K562 (cell line): ENCODE results near the gene ACTN4. TPM values are rescaled to one million over a fixed set of nuclear protein-coding genes. Genes with fewer than 3 reads are reported as not detected.

Experiments
- ATAC-seq: fragments of 200-7000 bp; cut with Tn5 transposase; 3 replicates; pipeline ENCODE4 v1.9.1; 2020; ENCODE audit warnings: moderate library complexity
- BruUV-seq: library from RNA; stranded (reverse); fragments of 400-500 nt; replicated peaks from 2 replicates; lab custom pipeline; 2021; lab: Mats Ljungman, UMichigan
- CTCF ChIA-PET: fragments of 300-600 bp; formaldehyde crosslinking; extraction: SDS; loops from one replicate; lab custom pipeline; 2021; ENCODE audit warnings: low intra/inter-chr PET ratio; lab: Yijun Ruan, JAX
- POLR2A ChIA-PET: fragments of 300-600, 350-650 bp; sonication (Branson Sonifier 250); formaldehyde crosslinking; extraction: SDS; loops from one replicate; lab custom pipeline; 2021; ENCODE audit warnings: antibody characterized with exemption, inconsistent platforms; lab: Yijun Ruan, JAX
- DNase-seq, 4 experiments: peaks; one replicate each; pipeline versions ENCODE4 v3.0.0 to v3.0.0-alpha.2; 2011 to 2018; ENCODE audit warnings: low spot score in 3 of 4, mixed read lengths in 3 of 4; ENCODE audit errors: extremely low read depth in 1 of 4
- FAIRE-seq: peaks from 2 replicates; lab custom pipeline; 2011; peaks lifted over from hg19 to GRCh38; lab: Jason Lieb, UNC
- H2AFZ ChIP-seq: 2 replicates; pipeline ENCODE4 v1.6.0; 2011; ENCODE audit warnings: low read depth, low read length, control low read depth, inconsistent platforms
- H3K27ac ChIP-seq: fragments of 200-600 bp; 3 replicates; pipeline ENCODE4 v1.8.0; 2011; ENCODE audit warnings: low read depth, mild to moderate bottlenecking, control low read depth, inconsistent platforms, low read length, moderate library complexity, mixed read lengths; ENCODE audit errors: extremely low read depth
- H3K27me3 ChIP-seq, 2 experiments: fragments of 300-600 bp in 1 of 2; 2 replicates in 1 of 2; 3 replicates in 1 of 2; pipeline versions ENCODE4 v1.6.0 to v1.8.0; 2011; ENCODE audit warnings: inconsistent platforms in 2 of 2, low read length in 2 of 2, mild to moderate bottlenecking in 1 of 2, mixed read lengths in 1 of 2, moderate library complexity in 1 of 2; ENCODE audit not compliant: control insufficient read depth in 2 of 2, insufficient read depth in 2 of 2
- H3K36me3 ChIP-seq: fragments of 300-600 bp; 3 replicates; pipeline ENCODE4 v1.8.0; 2011; ENCODE audit warnings: mild to moderate bottlenecking, low read length, inconsistent platforms; ENCODE audit not compliant: control insufficient read depth, insufficient read depth
- H3K4me1 ChIP-seq, 2 experiments: fragments of 200-600 bp in 1 of 2; replicated peaks in 1 of 2; 2 replicates in 1 of 2; 3 replicates in 1 of 2; pipeline versions ENCODE4 v1.5.1 to v1.8.0; 2011; ENCODE audit warnings: inconsistent platforms in 2 of 2, low read length in 2 of 2, mild to moderate bottlenecking in 1 of 2, mixed read lengths in 1 of 2, moderate library complexity in 1 of 2; ENCODE audit not compliant: control insufficient read depth in 2 of 2, insufficient read depth in 2 of 2
- H3K4me2 ChIP-seq: 2 replicates; pipeline ENCODE4 v1.6.1; 2011; ENCODE audit warnings: low read length, control low read depth, inconsistent platforms, mixed read lengths; ENCODE audit not compliant: insufficient read depth
- H3K4me3 ChIP-seq: fragments of 200-600 bp; sonication (generic), shearing (Covaris generic); 2 replicates; pipeline ENCODE4 v1.5.1; 2016; ENCODE audit warnings: control low read depth, inconsistent platforms
- H3K79me2 ChIP-seq: fragments of 200-600 bp; 3 replicates; pipeline ENCODE4 v1.8.0; 2011; ENCODE audit warnings: low read length, inconsistent platforms; ENCODE audit not compliant: control insufficient read depth, insufficient read depth
- H3K9ac ChIP-seq, 2 experiments: 2 replicates each; pipeline versions ENCODE4 v1.6.0 to v1.6.1; 2011; ENCODE audit warnings: low read depth in 2 of 2, low read length in 2 of 2, control low read depth in 1 of 2, inconsistent platforms in 1 of 2, mild to moderate bottlenecking in 1 of 2, mixed read lengths in 1 of 2; ENCODE audit not compliant: insufficient read depth in 1 of 2
- H3K9me1 ChIP-seq: one replicate; pipeline ENCODE4 v1.6.0; 2011; ENCODE audit warnings: inconsistent platforms, mild to moderate bottlenecking, low read length, moderate library complexity; ENCODE audit not compliant: control insufficient read depth, insufficient read depth
- H3K9me3 ChIP-seq: replicated peaks from 2 replicates; pipeline ENCODE4 v1.5.1; 2011; ENCODE audit warnings: low read depth, low read length, inconsistent platforms; ENCODE audit not compliant: control insufficient read depth, insufficient read depth
- H4K20me1 ChIP-seq: replicated peaks from 2 replicates; pipeline ENCODE4 v1.6.1; 2011; ENCODE audit warnings: low read length, inconsistent platforms, mixed read lengths; ENCODE audit not compliant: control insufficient read depth, insufficient read depth
- BRCA1 ChIP-seq, 2 experiments: fragments of 450-650 bp in 1 of 2; sonication (generic) in 1 of 2; formaldehyde crosslinking in 1 of 2; IDR thresholded peaks; 2 replicates each; pipeline versions ENCODE4 v1.5.0 to v1.6.1; 2017 to 2020; ENCODE audit warnings: mild to moderate bottlenecking in 1 of 2, missing genetic modification reagents in 1 of 2
- DNMT1 ChIP-seq: fragments of 450-650 bp; IDR thresholded peaks from 2 replicates; pipeline ENCODE4 v1.6.1; 2016; ENCODE audit warnings: antibody characterized with exemption, mild to moderate bottlenecking
- EGR1 ChIP-seq: fragments of 450-650 bp; conservative IDR thresholded peaks from 2 replicates; pipeline ENCODE4 v1.6.1; 2017; ENCODE audit warnings: mild to moderate bottlenecking
- FIP1L1 ChIP-seq: fragments of 200-400 bp; formaldehyde crosslinking; IDR thresholded peaks from 2 replicates; pipeline ENCODE4 v1.6.1; 2018; ENCODE audit warnings: mild to moderate bottlenecking, low read depth, low read length; ENCODE audit not compliant: poor library complexity, severe bottlenecking
- FOXJ2 ChIP-seq: fragments of 200-800 bp; sonication (Bioruptor generic); IDR thresholded peaks from 2 replicates; pipeline ENCODE4 v1.6.1; 2016; ENCODE audit warnings: missing genetic modification characterization, missing compliant biosample characterization
- KLF6 ChIP-seq: fragments of 250-450 bp; sonication (Bioruptor Pico); IDR thresholded peaks from 2 replicates; pipeline ENCODE4 v1.4.0; 2020; ENCODE audit warnings: mild to moderate bottlenecking, moderate library complexity, borderline replicate concordance
- MAX ChIP-seq: sonication (generic); formaldehyde crosslinking; IDR thresholded peaks from 2 replicates; pipeline ENCODE4 v1.9.0; 2022; ENCODE audit warnings: mild to moderate bottlenecking, missing genetic modification reagents
- POLR2G ChIP-seq: fragments of 200-400 bp; formaldehyde crosslinking; IDR thresholded peaks from 2 replicates; pipeline ENCODE4 v1.6.1; 2017; ENCODE audit warnings: low read depth, mild to moderate bottlenecking, antibody characterized with exemption, low read length, moderate library complexity
- POLR3G ChIP-seq: IDR thresholded peaks from 2 replicates; pipeline ENCODE4 v1.6.1; 2011; ENCODE audit not compliant: insufficient read length, insufficient replicate concordance; ENCODE audit errors: extremely low read depth
- RBM22 ChIP-seq: fragments of 200-400 bp; formaldehyde crosslinking; IDR thresholded peaks from 2 replicates; pipeline ENCODE4 v1.6.1; 2018; ENCODE audit warnings: low read length, low read depth; ENCODE audit not compliant: poor library complexity, severe bottlenecking
- RNF219 ChIP-seq: fragments of 250-450 bp; sonication (Bioruptor Pico); IDR thresholded peaks from 2 replicates; pipeline ENCODE4 v1.5.0; 2022; ENCODE audit warnings: mild to moderate bottlenecking
- SUPT5H ChIP-seq: fragments of 450-650 bp; IDR thresholded peaks from 2 replicates; pipeline ENCODE4 v1.6.1; 2016
- ZBTB33 ChIP-seq: sonication (generic); formaldehyde crosslinking; IDR thresholded peaks from 2 replicates; pipeline ENCODE4 v1.8.1; 2023; ENCODE audit warnings: mild to moderate bottlenecking, missing genetic modification reagents
- ZKSCAN8 ChIP-seq: fragments of 200-800 bp; sonication (Bioruptor generic); IDR thresholded peaks from 2 replicates; pipeline ENCODE4 v1.6.1; 2016; ENCODE audit warnings: missing genetic modification characterization, missing compliant biosample characterization
- ZNF263 ChIP-seq: sonication (generic); formaldehyde crosslinking; IDR thresholded peaks from 2 replicates; pipeline ENCODE4 v1.8.0; 2022; ENCODE audit warnings: mild to moderate bottlenecking, missing genetic modification reagents, borderline replicate concordance
- WGBS: fragments of 100-300 bp; shearing (Covaris generic); methylation state at CpG from one replicate; pipeline ENCODE4 v1.1.6; 2016; ENCODE audit warnings: low coverage, mixed read lengths; ENCODE audit not compliant: insufficient coverage; ENCODE audit errors: missing lambda C conversion rate; 5-methylcytosine and 5-hydroxymethylcytosine counted together
- in situ Hi-C: fragments of 300-500 bp; cut with MboI; formaldehyde crosslinking; loops from 4 replicates; pipeline ENCODE4 v1.15.0; 2018; ENCODE audit warnings: inconsistent platforms, mixed read lengths
- intact Hi-C: fragments of 100-400 bp; cut with micrococcal nuclease; formaldehyde crosslinking; loops from 2 replicates; pipeline ENCODE4 v1.14.2; 2022
- polyA plus RNA-seq, 8 experiments: library from polyadenylated mRNA; depleted of rRNA in 4 of 8; stranded (reverse) in 5 of 8; unstranded in 3 of 8; fragments of >200 nt; fragmentation: Nextera tagmentation in 2 of 8; fragmentation: Illumina TruSeq in 1 of 8; extraction: Ambion mirVana in 2 of 8; extraction: Trizol in 1 of 8; gene quantifications; 2 replicates each; pipeline versions ENCODE4 v1.2.1 to v1.2.3, GENCODE V29; 2011 to 2014; ENCODE audit warnings: inconsistent platforms in 1 of 8, missing spikeins in 1 of 8
- total RNA-seq, 7 experiments: library from RNA; depleted of rRNA in 6 of 7; stranded (reverse); fragments of >200 nt in 6 of 7; fragmentation: Illumina TruSeq in 2 of 7; extraction: Trizol in 2 of 7; gene quantifications; 2 replicates each; pipeline versions ENCODE4 v1.2.1 to v1.2.3, GENCODE V29; 2011 to 2021; ENCODE audit warnings: low replicate concordance in 1 of 7
- TF ChIP-seq, protein P1 (sequence below), 3 experiments: fragments of 200-800 bp in 1 of 3; sonication (Bioruptor generic) in 1 of 3; sonication (generic) in 1 of 3; formaldehyde crosslinking in 1 of 3; IDR thresholded peaks; 2 replicates each; pipeline versions ENCODE4 v1.6.1 to v1.8.0; 2016 to 2022; ENCODE audit warnings: mild to moderate bottlenecking in 2 of 3, missing compliant biosample characterization in 2 of 3, missing genetic modification characterization in 2 of 3, missing genetic modification reagents in 1 of 3

Gene ACTN4
- total and polyA plus RNA-seq, 9 of the 15 experiments (the other 6 are each of a cell fraction or from before 2014, with no cell fraction given) = 3.1 to 385 (median 125) TPM

DNA sequence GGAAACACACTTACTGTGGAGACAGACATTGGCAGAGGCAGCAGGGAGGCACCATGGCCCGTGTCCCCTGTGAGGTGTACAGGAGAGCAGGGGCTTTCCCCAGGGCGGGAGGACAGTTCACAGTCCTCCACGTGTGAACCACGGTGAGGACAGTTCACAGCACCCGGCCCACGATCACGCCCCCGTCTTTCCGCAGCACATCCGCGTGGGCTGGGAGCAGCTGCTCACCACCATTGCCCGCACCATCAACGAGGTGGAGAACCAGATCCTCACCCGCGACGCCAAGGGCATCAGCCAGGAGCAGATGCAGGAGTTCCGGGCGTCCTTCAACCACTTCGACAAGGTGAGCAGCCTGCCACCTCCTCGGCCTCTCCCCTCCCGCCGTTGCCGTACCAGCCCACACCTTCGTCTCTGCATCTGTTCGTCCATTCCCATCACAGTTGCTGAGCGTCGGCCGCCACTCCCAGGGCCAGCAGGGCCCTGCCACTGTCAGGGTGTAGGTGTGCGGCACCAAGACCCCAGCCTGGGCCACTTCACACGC, 79.4 kb downstream of the ACTN4 start:
- Histone ChIP-seq H4K20me1 (no peaks in the 10 kb centered on the region; the same call in 1 of the 2 replicates), H3K9me1 (no peaks in the 10 kb centered on the region), H3K27ac (no peak overlapping the region), H3K9me3 (no peaks in the 10 kb centered on the region), H3K4me2 (no peak overlapping the region), H3K27me3 (no peaks in the 10 kb centered on the region), H3K4me3 (no peak overlapping the region), H3K4me1 (peaks cover 11 to 49% of the 10 kb centered on the region in 2 experiments), H2AFZ (no peak overlapping the region), H3K79me2 (no peaks in the 10 kb centered on the region), H3K36me3 (peaks cover 94% of the 10 kb centered on the region; the same call in 2 of the 3 replicates), H3K9ac (peak overlapping the region in 1 of 2 experiments; percentile 59; a peak in 2 of 4 replicates)
- no TSS peak for BruUV-seq
- ATAC-seq = no peak
- 82% methylated on average over 27 of the region's 30 CpGs for WGBS
- CTCF ChIA-PET = no interaction called here
- FAIRE-seq = no peak
- POLR2A ChIA-PET = interaction anchor here (0.9 to 1.7 kb wide), 2 partner anchors 16 to 57 kb away, joined by 3 to 5 read pairs; no protein-coding TSS in a partner anchor
- in situ Hi-C loops = no loop called here
- DNase-seq = no peak
- intact Hi-C loops = loop anchor here (5.0 kb wide), 1 partner anchor 50 kb away; no protein-coding TSS in a partner anchor
- TF ChIP-seq EGR1 = peak; percentile 51; the same call in 1 of the 2 replicates
- TF ChIP-seq FIP1L1 = peak; percentile 38
- 0 out of 2 replicates have a peak, but pooled peaks have one; percentile 30 for TF ChIP-seq MAX (CRISPR knock-in tag)
- TF ChIP-seq, protein P1, sequence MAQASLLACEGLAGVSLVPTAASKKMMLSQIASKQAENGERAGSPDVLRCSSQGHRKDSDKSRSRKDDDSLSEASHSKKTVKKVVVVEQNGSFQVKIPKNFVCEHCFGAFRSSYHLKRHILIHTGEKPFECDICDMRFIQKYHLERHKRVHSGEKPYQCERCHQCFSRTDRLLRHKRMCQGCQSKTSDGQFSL (CRISPR knock-in tag; IDR thresholded peaks at IDR 0.05) = no peak
- TF ChIP-seq, protein P1 (tag; IDR thresholded peaks at IDR 0.05) = no peak
- peak; percentile 79 for TF ChIP-seq RBM22
- no peak for TF ChIP-seq DNMT1
- no peak for TF ChIP-seq POLR3G
- no peak for TF ChIP-seq FOXJ2 (tag)
- TF ChIP-seq BRCA1 (IDR thresholded peaks at IDR 0.05) = no peak
- TF ChIP-seq BRCA1 (CRISPR knock-in tag; IDR thresholded peaks at IDR 0.05) = no peak
- peak; percentile 85; the same call in 1 of the 2 replicates for TF ChIP-seq ZBTB33 (CRISPR knock-in tag)
- no peak for TF ChIP-seq KLF6 (CRISPR knock-in tag)
- no peak for TF ChIP-seq ZKSCAN8 (CRISPR knock-in tag)
- TF ChIP-seq SUPT5H = no peak
- TF ChIP-seq POLR2G = peak; percentile 57; the same call in 1 of the 2 replicates
- no peak for TF ChIP-seq RNF219 (CRISPR knock-in tag)
- peak; percentile 77 for TF ChIP-seq ZNF263 (CRISPR knock-in tag)
